ENCODE measurements around the gene KLRB1.

Gene KLRB1

GRCh38 chr12:9642606-9643265 lies 35.0 kb upstream of the KLRB1 start:
- TF ChIP-seq USF1 (IDR thresholded peaks at IDR 0.05) (no peak), EGR1 (IDR thresholded peaks at IDR 0.05) (no peak), CEBPB (IDR thresholded peaks at IDR 0.05) (no peak)

GRCh38 chr12:9640024-9640423 lies 32.3 kb upstream of the KLRB1 start:
- no peak for TF ChIP-seq NFIC (IDR thresholded peaks at IDR 0.05)
- TF ChIP-seq TAF1 (IDR thresholded peaks at IDR 0.05; ENCODE audit: low read depth), result no peak
- TF ChIP-seq EGR1 (IDR thresholded peaks at IDR 0.05), result no peak
- no peak for TF ChIP-seq CEBPB (IDR thresholded peaks at IDR 0.05)
- no peak for TF ChIP-seq ZBTB7A (IDR thresholded peaks at IDR 0.05; ENCODE audit: low read depth)
- no peak for TF ChIP-seq REST (IDR thresholded peaks at IDR 0.05; ENCODE audit: low read depth)
- TF ChIP-seq CREB1 (IDR thresholded peaks at IDR 0.05; ENCODE audit: low read depth), result no peak
- TF ChIP-seq MAX (IDR thresholded peaks at IDR 0.05), result no peak
- TF ChIP-seq EP300 (IDR thresholded peaks at IDR 0.05; ENCODE audit: borderline replicate concordance), result no peak
- TF ChIP-seq RAD21 (IDR thresholded peaks at IDR 0.05; ENCODE audit: low read depth), result no peak

GRCh38 chr12:9636851-9637206 lies 29.1 kb upstream of the KLRB1 start:
- TF ChIP-seq MAX (IDR thresholded peaks at IDR 0.05) (no peak), YY1 (IDR thresholded peaks at IDR 0.05; ENCODE audit: low read depth) (no peak), CREB1 (IDR thresholded peaks at IDR 0.05; ENCODE audit: low read depth) (no peak), RAD21 (IDR thresholded peaks at IDR 0.05; ENCODE audit: low read depth) (no peak), TEAD4 (IDR thresholded peaks at IDR 0.05) (no peak), TCF12 (IDR thresholded peaks at IDR 0.05; ENCODE audit: low read depth) (no peak), FOXM1 (IDR thresholded peaks at IDR 0.05; ENCODE audit: borderline replicate concordance, low read depth) (no peak), USF1 (IDR thresholded peaks at IDR 0.05) (no peak), EGR1 (IDR thresholded peaks at IDR 0.05) (no peak), EP300 (IDR thresholded peaks at IDR 0.05; ENCODE audit: borderline replicate concordance) (no peak), CEBPB (IDR thresholded peaks at IDR 0.05) (no peak), TAF1 (IDR thresholded peaks at IDR 0.05; ENCODE audit: low read depth) (no peak)

GRCh38 chr12:9636150-9636850 lies 28.6 kb upstream of the KLRB1 start:
- TF ChIP-seq ZBTB7A (IDR thresholded peaks at IDR 0.05; ENCODE audit: low read depth), result no peak
- no peak for TF ChIP-seq TCF12 (IDR thresholded peaks at IDR 0.05; ENCODE audit: low read depth)
- TF ChIP-seq YY1 (IDR thresholded peaks at IDR 0.05; ENCODE audit: low read depth), result no peak
- no peak for TF ChIP-seq EGR1 (IDR thresholded peaks at IDR 0.05)
- TF ChIP-seq CREB1 (IDR thresholded peaks at IDR 0.05; ENCODE audit: low read depth), result no peak
- TF ChIP-seq TEAD4 (IDR thresholded peaks at IDR 0.05), result no peak
- TF ChIP-seq REST (IDR thresholded peaks at IDR 0.05; ENCODE audit: low read depth), result no peak
- no peak for TF ChIP-seq MAX (IDR thresholded peaks at IDR 0.05)
- TF ChIP-seq FOXM1 (IDR thresholded peaks at IDR 0.05; ENCODE audit: borderline replicate concordance, low read depth), result no peak
- no peak for TF ChIP-seq CEBPB (IDR thresholded peaks at IDR 0.05)
- TF ChIP-seq RAD21 (IDR thresholded peaks at IDR 0.05; ENCODE audit: low read depth), result no peak
- TF ChIP-seq NFIC (IDR thresholded peaks at IDR 0.05), result no peak
- TF ChIP-seq EP300 (IDR thresholded peaks at IDR 0.05; ENCODE audit: borderline replicate concordance), result no peak
- TF ChIP-seq TAF1 (IDR thresholded peaks at IDR 0.05; ENCODE audit: low read depth), result no peak
- TF ChIP-seq USF1 (IDR thresholded peaks at IDR 0.05), result no peak
